Kidney glomerular epithelial cell (primary cell): ENCODE data around the gene PHEX.
A peak's percentile ranks its signal among the peaks of the same experiment; 100 is the strongest.

ENCODE experiments used
- DNase-seq: peaks from one replicate; lab custom pipeline; 2025; lab: John Stamatoyannopoulos, UW

The PHEX gene

DNA sequence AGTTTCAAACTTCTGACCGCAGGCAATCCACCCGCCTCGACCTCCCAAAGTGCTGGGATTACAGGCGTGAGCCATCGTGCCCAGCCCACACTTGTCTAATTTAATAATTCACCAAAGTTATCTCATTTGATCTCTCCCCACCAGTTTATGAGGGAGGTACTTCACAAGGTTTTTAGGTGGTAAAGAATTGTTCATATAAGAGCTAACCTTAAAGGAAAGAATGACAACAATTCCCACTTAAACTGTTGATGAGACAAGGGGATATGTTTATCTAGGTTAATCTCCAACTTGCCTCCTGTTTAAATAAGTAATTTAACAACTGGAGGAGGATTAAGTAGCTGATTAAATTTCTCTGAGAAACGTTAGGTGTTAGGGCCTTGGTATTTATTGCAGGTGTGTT, 123.0 kb downstream of the PHEX start:
- peak; percentile 36 for DNase-seq

DNA sequence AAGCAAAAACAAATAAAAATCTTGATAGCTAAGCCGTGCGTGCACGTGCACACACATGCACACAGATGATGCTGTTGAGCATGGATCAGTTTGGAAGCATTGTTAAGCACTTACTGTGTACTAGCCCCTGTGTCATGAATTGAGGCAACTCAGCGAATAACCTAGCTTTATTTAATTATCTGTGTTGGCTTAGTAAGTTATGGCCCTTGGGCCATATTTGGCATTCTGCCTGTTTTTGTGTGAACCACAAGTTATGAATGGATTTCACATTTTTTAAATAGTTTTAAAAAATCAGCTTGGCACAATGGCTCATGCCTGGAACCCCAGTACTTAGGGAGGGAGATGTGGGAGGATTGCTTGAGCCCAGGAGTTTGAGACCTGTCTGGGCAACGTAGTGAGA, 126.9 kb downstream of the PHEX start:
- DNase-seq: peak; percentile 22

DNA sequence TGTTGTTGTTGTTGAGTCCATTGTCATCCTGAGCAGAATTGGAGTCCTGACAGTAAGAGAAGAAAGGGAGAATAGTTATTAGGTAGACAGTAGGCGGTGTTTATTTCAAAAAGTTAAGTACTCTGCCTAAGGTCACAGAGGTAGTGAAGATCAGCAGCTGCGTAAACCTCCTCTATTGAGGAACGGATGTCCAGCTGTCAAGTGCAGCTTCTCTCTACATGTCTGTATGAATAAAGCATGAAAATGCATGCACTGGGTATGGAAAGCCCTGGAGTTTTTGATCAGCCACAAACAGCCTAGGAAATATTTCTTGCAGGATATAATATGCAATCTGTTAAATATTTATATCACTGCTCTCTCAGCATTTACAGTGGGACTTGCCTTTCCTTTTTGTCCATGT, 131.2 kb downstream of the PHEX start:
- no peak for DNase-seq

DNA sequence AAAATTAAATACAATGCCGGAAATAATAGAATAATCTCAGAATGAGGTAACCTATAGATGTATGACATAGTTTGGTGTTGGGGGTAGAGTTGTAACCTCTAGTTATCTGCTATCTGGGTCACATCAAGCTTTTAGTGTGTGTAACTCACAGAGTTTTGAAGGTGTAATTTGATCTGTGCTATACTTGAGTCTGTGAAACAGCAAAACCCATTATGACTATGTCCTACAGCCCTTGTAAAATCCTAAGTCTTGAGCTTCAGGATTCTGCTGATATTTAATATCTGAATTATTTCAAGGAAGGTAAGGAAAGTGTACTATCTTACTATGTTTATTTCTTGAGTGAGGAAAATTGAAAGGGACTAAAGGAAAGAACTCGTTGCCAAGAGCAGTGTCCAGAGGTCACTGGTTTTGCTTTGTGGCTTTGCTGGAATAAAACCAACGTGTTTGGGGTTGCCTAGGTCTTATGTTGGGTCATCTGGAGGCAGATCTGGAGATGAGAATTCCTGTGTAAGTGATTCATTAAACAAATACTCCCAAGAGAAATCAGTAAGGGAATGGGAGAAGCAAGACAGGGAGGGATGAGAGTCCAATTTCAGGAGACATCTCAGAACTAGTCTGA, 132.8 kb downstream of the PHEX start:
- no peak for DNase-seq

- DNase-seq: no peak
Observed at GRCh38 chrX:22165732-22166457, 133.8 kb downstream of the PHEX start.

DNA sequence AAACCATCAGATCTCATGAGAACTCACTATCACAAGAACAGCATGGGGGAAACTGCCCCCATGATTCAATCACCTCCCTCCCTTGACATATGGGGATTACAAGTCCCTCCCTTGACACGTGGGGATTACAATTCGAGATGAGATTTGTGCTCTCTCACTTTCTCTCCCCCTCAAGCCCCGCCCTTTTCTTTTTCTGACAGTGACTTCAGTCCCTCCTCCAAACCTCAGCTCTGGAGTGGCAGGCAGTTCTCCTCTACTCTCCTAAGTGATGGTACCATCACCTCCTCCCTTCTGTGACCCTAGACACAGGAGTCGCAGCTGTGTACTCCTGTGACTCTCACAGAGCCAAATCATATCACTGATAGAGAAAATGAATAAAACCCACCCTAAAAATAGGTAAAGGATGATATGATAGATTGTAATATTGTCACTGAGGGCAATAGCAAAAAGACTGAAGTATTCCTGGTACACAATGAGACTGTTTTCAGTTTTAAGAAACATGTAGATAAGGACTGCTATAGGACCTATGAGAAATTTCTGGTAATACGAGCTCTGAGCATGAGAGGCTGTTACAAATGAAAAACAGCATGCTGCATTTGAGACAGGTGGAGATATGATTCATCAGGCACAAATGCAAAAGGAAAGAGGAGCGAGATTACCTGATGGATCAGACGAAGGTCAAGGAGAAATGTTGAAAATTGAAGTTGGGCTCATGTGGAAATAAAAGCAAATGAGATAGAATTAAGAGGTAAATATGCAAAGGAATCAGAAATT, 139.3 kb downstream of the PHEX start:
- no peak for DNase-seq

DNA sequence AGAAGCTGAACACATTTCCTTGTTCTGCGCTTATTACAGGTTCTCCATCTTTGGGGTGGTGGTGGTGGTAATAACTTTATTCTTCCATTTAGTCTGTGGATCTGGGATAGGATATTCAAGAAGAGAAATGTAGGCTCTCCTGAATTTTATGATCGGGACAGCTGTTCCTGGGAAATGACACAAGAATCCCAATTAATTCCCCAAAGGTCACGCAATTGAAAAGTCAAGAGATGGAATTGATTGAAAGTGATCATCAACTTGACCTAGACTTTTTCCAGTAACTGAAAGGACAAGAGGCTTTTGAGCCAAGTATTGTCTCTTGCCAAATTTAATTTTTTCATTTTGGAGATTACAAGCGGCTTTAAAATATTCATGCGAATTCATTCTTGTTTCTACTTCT, 141.8 kb downstream of the PHEX start:
- DNase-seq: no peak

- no peak for DNase-seq
Observed at GRCh38 chrX:22177950-22178515, 145.9 kb downstream of the PHEX start.

- no peak for DNase-seq
Observed at GRCh38 chrX:22184096-22184495, 152.0 kb downstream of the PHEX start.

- DNase-seq: no peak
Observed at GRCh38 chrX:22186165-22186564, 154.0 kb downstream of the PHEX start.

DNA sequence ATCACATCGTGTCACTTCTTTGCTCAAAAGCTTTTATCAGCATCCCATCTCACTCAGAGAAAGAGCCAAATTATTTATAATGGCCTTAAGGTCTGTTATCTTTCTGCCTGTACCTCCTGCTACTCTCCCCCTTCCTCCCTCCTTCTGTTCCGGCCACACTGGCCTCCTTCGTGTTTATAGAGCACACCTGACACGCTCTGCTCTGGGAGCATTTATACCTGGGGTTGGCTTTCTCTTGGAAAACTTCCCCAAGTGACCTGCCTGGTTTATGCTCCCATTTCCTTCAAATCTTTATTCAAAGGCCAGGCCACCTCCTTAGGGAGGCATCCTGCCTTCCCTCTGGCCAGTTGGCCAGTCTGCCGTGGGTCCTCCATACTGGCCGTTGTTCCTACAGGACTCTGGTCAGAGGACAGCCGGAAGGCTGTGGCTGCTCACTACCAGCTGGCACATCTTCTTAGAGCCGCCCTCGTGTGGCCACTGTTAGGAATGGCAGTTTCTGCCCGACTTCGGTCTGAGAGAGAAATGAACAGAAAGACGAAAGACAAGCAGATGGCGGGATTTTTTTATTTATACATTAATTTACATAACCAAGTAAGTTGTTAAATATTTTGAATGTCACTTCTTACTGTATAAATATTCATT, 160.4 kb downstream of the PHEX start:
- DNase-seq: peak; percentile 2

- no peak for DNase-seq
Observed at GRCh38 chrX:22193851-22194659, 161.9 kb downstream of the PHEX start.

DNA sequence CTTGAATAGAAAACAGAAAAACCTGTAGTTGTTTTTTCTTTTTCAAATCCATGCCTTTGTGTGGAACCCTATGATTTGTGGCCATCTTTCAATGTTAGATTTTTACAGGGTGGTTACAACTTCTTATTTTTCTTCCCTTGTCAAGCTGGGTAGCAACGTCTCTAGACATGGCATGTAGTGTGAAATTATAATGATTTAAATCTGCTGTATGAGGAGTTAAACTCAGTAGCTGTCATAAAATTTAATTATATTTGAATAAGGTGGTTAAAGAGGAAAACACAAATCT, 162.5 kb downstream of the PHEX start:
- DNase-seq: no peak

DNA sequence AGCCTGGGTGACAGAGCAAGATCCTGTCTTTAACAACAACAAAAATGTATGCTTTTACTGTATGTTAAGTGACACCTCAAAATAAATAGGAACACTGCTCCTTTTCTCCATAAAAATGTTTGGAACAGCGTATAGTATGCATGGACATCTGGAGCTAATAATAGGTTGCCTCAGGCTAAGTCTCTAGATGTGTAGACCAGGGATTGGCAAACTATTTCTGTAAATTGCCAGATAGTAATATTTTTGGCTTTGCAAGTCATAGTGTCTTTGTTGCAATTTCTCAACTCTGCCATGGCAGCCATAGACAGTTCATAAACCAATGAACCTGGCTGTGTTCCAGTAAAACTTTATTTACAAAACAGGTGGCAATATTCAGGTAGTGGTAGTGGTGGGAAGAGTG, 164.0 kb downstream of the PHEX start:
- no peak for DNase-seq

DNA sequence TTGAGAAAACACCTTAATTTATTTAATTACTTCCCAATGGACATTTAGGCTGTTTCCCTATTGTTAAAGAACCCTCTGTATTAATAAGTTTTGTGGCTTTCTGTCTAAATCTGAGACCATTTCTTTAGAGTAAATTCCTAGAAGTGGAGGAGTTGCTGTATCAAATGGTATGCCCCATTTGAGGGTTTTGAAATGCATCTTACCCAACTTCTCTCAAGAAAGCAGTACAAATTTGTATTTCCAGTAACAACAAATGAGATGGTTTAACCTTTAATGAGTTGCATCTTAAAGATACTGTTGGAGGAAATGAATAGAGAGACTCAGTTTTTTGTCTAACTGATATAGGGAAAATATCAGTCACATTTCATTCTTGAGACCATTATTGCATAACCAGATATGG, 170.1 kb downstream of the PHEX start:
- DNase-seq: no peak

DNA sequence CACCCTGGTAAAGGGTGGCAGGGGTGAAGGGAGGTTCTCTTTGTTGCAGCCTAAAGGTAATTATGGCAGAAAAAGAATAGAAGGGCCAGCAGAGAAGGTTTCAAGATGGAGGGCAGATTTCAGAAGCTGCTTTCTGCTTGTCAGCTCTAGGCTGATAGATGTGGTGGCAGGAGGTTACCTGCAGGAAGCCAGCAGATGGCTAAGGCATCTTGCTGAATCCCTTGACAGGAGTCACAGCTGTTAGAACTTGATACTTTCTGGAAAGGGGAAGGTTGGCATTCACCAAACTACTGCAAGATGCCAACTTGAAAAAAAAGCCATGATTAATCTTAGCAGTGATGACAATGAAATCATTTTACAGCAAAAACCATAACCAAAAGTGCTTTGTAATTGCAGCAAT, 171.1 kb downstream of the PHEX start:
- no peak for DNase-seq

DNA sequence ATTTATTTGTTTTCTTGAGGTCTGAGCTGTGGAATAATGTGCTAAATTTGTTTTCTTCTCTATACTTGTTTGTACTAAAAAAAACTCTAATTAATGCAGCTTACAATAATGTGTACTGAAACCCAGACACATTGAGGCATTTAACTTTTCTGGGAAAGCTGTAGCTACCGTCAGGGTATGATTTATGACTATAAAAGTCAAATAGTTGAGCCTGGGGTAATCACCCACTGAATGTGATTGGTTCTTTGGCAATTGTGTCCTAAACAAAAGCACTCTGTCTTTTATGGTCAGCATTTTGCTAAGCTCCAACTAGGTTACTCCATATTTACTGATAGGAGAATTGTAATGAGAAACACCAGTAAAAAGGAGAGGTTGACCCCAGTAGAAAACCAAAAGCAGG, 174.7 kb downstream of the PHEX start:
- no peak for DNase-seq

DNA sequence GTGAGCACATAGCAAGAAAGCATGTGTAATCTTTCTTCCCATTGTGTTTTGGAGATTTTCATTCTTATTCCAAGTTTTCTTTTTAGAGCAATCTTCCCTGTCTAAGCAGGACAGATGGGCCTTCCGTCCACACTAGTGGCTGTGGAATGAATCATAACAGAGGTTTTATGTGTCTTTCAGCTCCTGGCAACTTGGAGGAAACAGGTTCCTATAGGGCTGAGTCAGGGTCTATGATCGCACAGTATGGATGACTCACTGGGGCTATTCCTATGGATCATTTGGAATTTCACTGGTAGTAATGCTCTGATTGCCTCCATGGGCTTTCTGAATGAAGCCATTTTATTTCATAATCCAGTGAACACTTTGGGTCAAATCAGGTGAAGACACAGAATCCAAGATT, 188.8 kb downstream of the PHEX start:
- DNase-seq: no peak

GRCh38 chrX:22234380-22234779, 202.3 kb downstream of the PHEX start:
- DNase-seq: no peak

- no peak for DNase-seq
Observed at GRCh38 chrX:22237479-22237878, 205.4 kb downstream of the PHEX start.

GRCh38 chrX:22246620-22247019, 214.5 kb downstream of the PHEX start:
- peak; percentile 8 for DNase-seq

GRCh38 chrX:22247169-22247568, 215.0 kb downstream of the PHEX start:
- no peak for DNase-seq
